IMR-90 (cell line): ENCODE data around the gene FARS2. TPM values are rescaled to one million over a fixed set of nuclear protein-coding genes. Genes with fewer than 3 reads are reported as not detected.

Experiments used
- ATAC-seq: fragments of 200-7000 bp; cut with Tn5 transposase; 2 replicates; pipeline ENCODE4 v1.9.1; 2020; ENCODE audit warnings: low read depth, mild to moderate bottlenecking, moderate library complexity
- BruUV-seq: library from RNA; stranded (reverse); fragments of 400-500 nt; replicated peaks from 2 replicates; lab custom pipeline; 2021; lab: Mats Ljungman, UMichigan
- CTCF ChIA-PET: fragments of 300-600 bp; formaldehyde crosslinking; extraction: SDS; loops from one replicate; lab custom pipeline; 2021; ENCODE audit warnings: antibody characterized with exemption; lab: Yijun Ruan, JAX
- POLR2A ChIA-PET: fragments of 300-600 bp; sonication (Branson Sonifier 250); formaldehyde crosslinking; loops from one replicate; lab custom pipeline; 2022; ENCODE audit warnings: antibody characterized with exemption; ENCODE audit not compliant: unreplicated experiment; lab: Charles Lee
- DNase-seq: peaks from one replicate; pipeline ENCODE4 v3.0.0; 2013
- H2AFZ ChIP-seq: replicated peaks from 2 replicates; pipeline ENCODE3; 2013; ENCODE audit warnings: low read length, mild to moderate bottlenecking; ENCODE audit not compliant: poor library complexity
- H2AK5ac ChIP-seq: 2 replicates; pipeline ENCODE4 v1.6.1; 2013; ENCODE audit warnings: low read depth, low read length, inconsistent platforms
- H2AK9ac ChIP-seq: replicated peaks from 2 replicates; pipeline ENCODE3; 2013; ENCODE audit warnings: mild to moderate bottlenecking, low read depth, low read length, moderate library complexity; ENCODE audit not compliant: poor library complexity
- H2BK120ac ChIP-seq: 2 replicates; pipeline ENCODE4 v1.6.1; 2013; ENCODE audit warnings: low read depth, low read length, inconsistent platforms
- H2BK15ac ChIP-seq: 3 replicates; pipeline ENCODE4 v1.6.1; 2013; ENCODE audit warnings: low read depth, low read length, inconsistent platforms
- H2BK20ac ChIP-seq: 2 replicates; pipeline ENCODE4 v1.6.1; 2013; ENCODE audit warnings: low read depth, mild to moderate bottlenecking, inconsistent platforms, low read length, moderate library complexity
- H2BK5ac ChIP-seq: 2 replicates; pipeline ENCODE4 v1.6.1; 2013; ENCODE audit warnings: mild to moderate bottlenecking, low read depth, low read length, inconsistent platforms; ENCODE audit not compliant: poor library complexity, severe bottlenecking
- H3K14ac ChIP-seq: replicated peaks from 2 replicates; pipeline ENCODE4 v1.6.1; 2013; ENCODE audit warnings: low read depth, low read length, inconsistent platforms
- H3K18ac ChIP-seq: 2 replicates; pipeline ENCODE4 v1.6.1; 2013; ENCODE audit warnings: low read depth, low read length, control low read depth
- H3K23ac ChIP-seq: 2 replicates; pipeline ENCODE4 v1.6.1; 2013; ENCODE audit warnings: low read depth, low read length, inconsistent platforms
- H3K27ac ChIP-seq: 2 replicates; pipeline ENCODE4 v1.5.1; 2013; ENCODE audit warnings: mild to moderate bottlenecking, control low read depth, low read length; ENCODE audit not compliant: insufficient read depth
- H3K27me3 ChIP-seq: 2 replicates; pipeline ENCODE4 v1.6.1; 2013; ENCODE audit warnings: low read length; ENCODE audit not compliant: control insufficient read depth, insufficient read depth
- H3K36me3 ChIP-seq: 2 replicates; pipeline ENCODE4 v1.6.1; 2013; ENCODE audit warnings: low read length, mixed read lengths; ENCODE audit not compliant: control insufficient read depth, insufficient read depth
- H3K4ac ChIP-seq: 2 replicates; pipeline ENCODE4 v1.6.1; 2013; ENCODE audit warnings: low read depth, low read length, inconsistent platforms
- H3K4me1 ChIP-seq: 2 replicates; pipeline ENCODE4 v1.6.1; 2013; ENCODE audit warnings: low read length, mixed read lengths; ENCODE audit not compliant: control insufficient read depth, insufficient read depth
- H3K4me2 ChIP-seq: 2 replicates; pipeline ENCODE4 v1.6.1; 2013; ENCODE audit warnings: low read depth, mild to moderate bottlenecking, control low read depth, low read length, moderate library complexity
- H3K4me3 ChIP-seq: 2 replicates; pipeline ENCODE4 v1.5.1; 2013; ENCODE audit warnings: low read depth, mild to moderate bottlenecking, control low read depth, low read length, moderate library complexity; ENCODE audit not compliant: insufficient read depth
- H3K56ac ChIP-seq: 2 replicates; pipeline ENCODE4 v1.6.1; 2013; ENCODE audit warnings: low read length, inconsistent platforms; ENCODE audit not compliant: insufficient read depth; ENCODE audit errors: extremely low read depth
- H3K79me1 ChIP-seq, 2 experiments: 2 replicates each; pipeline ENCODE4 v1.6.1; 2013; ENCODE audit warnings: low read length in 2 of 2, inconsistent platforms in 1 of 2, low read depth in 1 of 2
- H3K9ac ChIP-seq: 2 replicates; pipeline ENCODE4 v1.6.1; 2013; ENCODE audit warnings: low read depth, low read length, control low read depth
- H3K9me1 ChIP-seq: 2 replicates; pipeline ENCODE4 v1.6.1; 2013; ENCODE audit warnings: low read length, inconsistent platforms; ENCODE audit not compliant: insufficient read depth
- H3K9me3 ChIP-seq: 2 replicates; pipeline ENCODE4 v1.6.1; 2013; ENCODE audit warnings: low read length; ENCODE audit not compliant: control insufficient read depth, insufficient read depth
- H4K20me1 ChIP-seq: 2 replicates; pipeline ENCODE4 v1.6.1; 2013; ENCODE audit warnings: low read length, inconsistent platforms; ENCODE audit not compliant: insufficient read depth
- H4K5ac ChIP-seq: 2 replicates; pipeline ENCODE4 v1.6.1; 2013; ENCODE audit warnings: mild to moderate bottlenecking, low read depth, low read length, control low read depth
- H4K8ac ChIP-seq, 2 experiments: 2 replicates each; pipeline ENCODE4 v1.6.1; 2013; ENCODE audit warnings: low read depth in 2 of 2, low read length in 2 of 2, control low read depth in 1 of 2, inconsistent platforms in 1 of 2
- H4K91ac ChIP-seq: 2 replicates; pipeline ENCODE4 v1.6.1; 2013; ENCODE audit warnings: low read depth, low read length, inconsistent platforms; ENCODE audit not compliant: insufficient read depth
- CEBPB ChIP-seq: IDR thresholded peaks from 2 replicates; pipeline ENCODE4 v1.6.1; 2012; ENCODE audit warnings: low read depth, low read length, improper control_type of control experiment
- CHD1 ChIP-seq: IDR thresholded peaks from 2 replicates; pipeline ENCODE4 v1.6.1; 2012; ENCODE audit warnings: low read depth, low read length, improper control_type of control experiment
- FOS ChIP-seq: fragments of 150-350 bp; IDR thresholded peaks from 2 replicates; pipeline ENCODE4 v1.6.1; 2016; ENCODE audit warnings: low read depth, low read length
- MAFK ChIP-seq: IDR thresholded peaks from 2 replicates; pipeline ENCODE4 v1.6.1; 2012; ENCODE audit warnings: low read depth, low read length, improper control_type of control experiment
- MAZ ChIP-seq: IDR thresholded peaks from 2 replicates; pipeline ENCODE4 v1.6.1; 2012; ENCODE audit warnings: low read depth, mild to moderate bottlenecking, low read length, improper control_type of control experiment, moderate library complexity, borderline replicate concordance
- MXI1 ChIP-seq: IDR thresholded peaks from 2 replicates; pipeline ENCODE4 v1.6.1; 2012; ENCODE audit warnings: low read depth, mild to moderate bottlenecking, low read length, moderate library complexity, borderline replicate concordance
- NFE2L2 ChIP-seq: fragments of 150-350 bp; IDR thresholded peaks from 2 replicates; pipeline ENCODE4 v1.6.1; 2016; ENCODE audit warnings: low read depth, mild to moderate bottlenecking, low read length
- POLR2A ChIP-seq: IDR thresholded peaks from 2 replicates; pipeline ENCODE4 v1.6.1; 2012; ENCODE audit warnings: mild to moderate bottlenecking, low read depth, low read length
- RCOR1 ChIP-seq: IDR thresholded peaks from 2 replicates; pipeline ENCODE4 v1.6.1; 2012; ENCODE audit warnings: mild to moderate bottlenecking, low read length, improper control_type of control experiment; ENCODE audit not compliant: insufficient replicate concordance
- RFX5 ChIP-seq: IDR thresholded peaks from 2 replicates; pipeline ENCODE4 v1.8.0; 2012; ENCODE audit warnings: low read depth, mild to moderate bottlenecking, low read length, moderate library complexity
- SMC3 ChIP-seq: fragments of 150-350 bp; IDR thresholded peaks from 2 replicates; pipeline ENCODE4 v1.6.1; 2016; ENCODE audit warnings: low read depth, mild to moderate bottlenecking, antibody characterized with exemption, low read length, moderate library complexity
- WGBS, 2 experiments: methylation state at CpG; one replicate each; pipeline versions ENCODE4 v1.1.5 to v1.1.7; 2013; ENCODE audit warnings: missing lambda C conversion rate in 2 of 2; ENCODE audit not compliant: insufficient read length in 1 of 2; ENCODE audit errors: extremely low coverage in 2 of 2; 5-methylcytosine and 5-hydroxymethylcytosine counted together
- dilution Hi-C: fragments of 300-500 bp; cut with HindIII; formaldehyde crosslinking; loops from one replicate; pipeline ENCODE4 v1.14.3; 2018; ENCODE audit warnings: low sequenced_read_pairs; ENCODE audit not compliant: unreplicated experiment
- in situ Hi-C: fragments of 300-500 bp; cut with MboI; formaldehyde crosslinking; loops from 3 replicates; pipeline ENCODE4 v1.14.3; 2019; ENCODE audit warnings: low sequenced_read_pairs, inconsistent platforms, mixed read lengths
- intact Hi-C: fragments of 100-400 bp; cut with micrococcal nuclease; formaldehyde crosslinking; loops from 2 replicates; pipeline ENCODE4 v1.10.0; 2022
- polyA plus RNA-seq, 3 experiments: library from polyadenylated mRNA; depleted of rRNA; stranded (reverse); fragments of >200 nt; gene quantifications; 2 replicates each; pipeline ENCODE4 v1.2.3, GENCODE V29; 2012; ENCODE audit warnings: low replicate concordance in 1 of 3
- total RNA-seq: library from RNA; depleted of rRNA; stranded (reverse); fragments of >200 nt; gene quantifications from 2 replicates; pipeline ENCODE4 v1.2.3, GENCODE V29; 2012

Gene FARS2
- total and polyA plus RNA-seq, 2 of the 4 experiments (the other 2 are of a cell fraction), result 12.1 to 28.9 TPM

- TF ChIP-seq CEBPB, result no peak
These were observed 77.1 kb downstream of the FARS2 start (continued) for GRCh38 chr6:5338177-5338960.

GRCh38 chr6:5339786-5340185 lies 78.5 kb downstream of the FARS2 start:
- no peak overlapping the region for H4K91ac ChIP-seq
- H2BK5ac ChIP-seq, result no peak overlapping the region
- H3K27me3 ChIP-seq, result no peaks in the 10 kb centered on the region
- no peaks in the 10 kb centered on the region; the same call in 1 of the 2 replicates for H3K4me1 ChIP-seq
- ATAC-seq (no peak), DNase-seq (no peak)
- no peak overlapping the region for H3K4ac ChIP-seq
- dilution Hi-C loops, result no loop called here
- TF ChIP-seq CHD1 (no peak), RCOR1 (no peak), NFE2L2 (no peak), MXI1 (no peak), SMC3 (no peak), MAFK (no peak), MAZ (no peak), RFX5 (no peak), FOS (no peak), POLR2A (no peak)
- in situ Hi-C loops, result no loop called here
- no CpG with 5 or more reads among the region's 3 CpGs for WGBS, 2 experiments
- intact Hi-C loops, result no loop called here
- H3K18ac ChIP-seq, result no peak overlapping the region
- no peak overlapping the region for H3K27ac ChIP-seq
- H2AFZ ChIP-seq, result no peak overlapping the region
- no peak overlapping the region for H4K8ac ChIP-seq
- no peak overlapping the region for H2AK9ac ChIP-seq
- H4K5ac ChIP-seq, result no peak overlapping the region
- H3K14ac ChIP-seq, result no peak overlapping the region
- no peak overlapping the region for H3K4me2 ChIP-seq
- H2AK5ac ChIP-seq, result no peak overlapping the region
- no peak overlapping the region for H2BK120ac ChIP-seq
- peaks cover 9% of the 10 kb centered on the region; the same call in 1 of the 2 replicates for H3K9me1 ChIP-seq
- no peak overlapping the region for H2BK15ac ChIP-seq
- H2BK20ac ChIP-seq, result no peak overlapping the region
- H4K20me1 ChIP-seq, result no peaks in the 10 kb centered on the region; the same call in 1 of the 2 replicates
- H3K36me3 ChIP-seq, result no peaks in the 10 kb centered on the region
- H3K56ac ChIP-seq, result no peak overlapping the region
- POLR2A ChIA-PET, result no interaction called here
- H3K9me3 ChIP-seq, result no peaks in the 10 kb centered on the region
- BruUV-seq, result no TSS peak
- H3K9ac ChIP-seq, result no peak overlapping the region
- CTCF ChIA-PET, result no interaction called here
- H3K79me1 ChIP-seq, result peaks cover 0 to 15% of the 10 kb centered on the region in 2 experiments; a peak in 3 of 4 replicates
- H3K4me3 ChIP-seq, result no peak overlapping the region
- no peak overlapping the region for H3K23ac ChIP-seq
